IMR-90 (cell line): Measurements from ENCODE around the gene VMAC. TPM values are rescaled to one million over a fixed set of nuclear protein-coding genes. Genes with fewer than 3 reads are reported as not detected.

ENCODE experiments used
- ATAC-seq: fragments of 200-7000 bp; cut with Tn5 transposase; 2 replicates; pipeline ENCODE4 v1.9.1; 2020; ENCODE audit warnings: low read depth, mild to moderate bottlenecking, moderate library complexity
- BruUV-seq: library from RNA; stranded (reverse); fragments of 400-500 nt; replicated peaks from 2 replicates; lab custom pipeline; 2021; lab: Mats Ljungman, UMichigan
- CTCF ChIA-PET: fragments of 300-600 bp; formaldehyde crosslinking; extraction: SDS; loops from one replicate; lab custom pipeline; 2021; ENCODE audit warnings: antibody characterized with exemption; lab: Yijun Ruan, JAX
- POLR2A ChIA-PET: fragments of 300-600 bp; sonication (Branson Sonifier 250); formaldehyde crosslinking; loops from one replicate; lab custom pipeline; 2022; ENCODE audit warnings: antibody characterized with exemption; ENCODE audit not compliant: unreplicated experiment; lab: Charles Lee
- DNase-seq: peaks from one replicate; pipeline ENCODE4 v3.0.0; 2013
- H2AFZ ChIP-seq: replicated peaks from 2 replicates; pipeline ENCODE3; 2013; ENCODE audit warnings: low read length, mild to moderate bottlenecking; ENCODE audit not compliant: poor library complexity
- H2AK5ac ChIP-seq: 2 replicates; pipeline ENCODE4 v1.6.1; 2013; ENCODE audit warnings: low read depth, low read length, inconsistent platforms
- H2AK9ac ChIP-seq: replicated peaks from 2 replicates; pipeline ENCODE3; 2013; ENCODE audit warnings: mild to moderate bottlenecking, low read depth, low read length, moderate library complexity; ENCODE audit not compliant: poor library complexity
- H2BK120ac ChIP-seq: 2 replicates; pipeline ENCODE4 v1.6.1; 2013; ENCODE audit warnings: low read depth, low read length, inconsistent platforms
- H2BK15ac ChIP-seq: 3 replicates; pipeline ENCODE4 v1.6.1; 2013; ENCODE audit warnings: low read depth, low read length, inconsistent platforms
- H2BK20ac ChIP-seq: 2 replicates; pipeline ENCODE4 v1.6.1; 2013; ENCODE audit warnings: low read depth, mild to moderate bottlenecking, inconsistent platforms, low read length, moderate library complexity
- H2BK5ac ChIP-seq: 2 replicates; pipeline ENCODE4 v1.6.1; 2013; ENCODE audit warnings: mild to moderate bottlenecking, low read depth, low read length, inconsistent platforms; ENCODE audit not compliant: poor library complexity, severe bottlenecking
- H3K14ac ChIP-seq: replicated peaks from 2 replicates; pipeline ENCODE4 v1.6.1; 2013; ENCODE audit warnings: low read depth, low read length, inconsistent platforms
- H3K18ac ChIP-seq: 2 replicates; pipeline ENCODE4 v1.6.1; 2013; ENCODE audit warnings: low read depth, low read length, control low read depth
- H3K23ac ChIP-seq: 2 replicates; pipeline ENCODE4 v1.6.1; 2013; ENCODE audit warnings: low read depth, low read length, inconsistent platforms
- H3K27ac ChIP-seq: 2 replicates; pipeline ENCODE4 v1.5.1; 2013; ENCODE audit warnings: mild to moderate bottlenecking, control low read depth, low read length; ENCODE audit not compliant: insufficient read depth
- H3K27me3 ChIP-seq: 2 replicates; pipeline ENCODE4 v1.6.1; 2013; ENCODE audit warnings: low read length; ENCODE audit not compliant: control insufficient read depth, insufficient read depth
- H3K36me3 ChIP-seq: 2 replicates; pipeline ENCODE4 v1.6.1; 2013; ENCODE audit warnings: low read length, mixed read lengths; ENCODE audit not compliant: control insufficient read depth, insufficient read depth
- H3K4ac ChIP-seq: 2 replicates; pipeline ENCODE4 v1.6.1; 2013; ENCODE audit warnings: low read depth, low read length, inconsistent platforms
- H3K4me1 ChIP-seq: 2 replicates; pipeline ENCODE4 v1.6.1; 2013; ENCODE audit warnings: low read length, mixed read lengths; ENCODE audit not compliant: control insufficient read depth, insufficient read depth
- H3K4me2 ChIP-seq: 2 replicates; pipeline ENCODE4 v1.6.1; 2013; ENCODE audit warnings: low read depth, mild to moderate bottlenecking, control low read depth, low read length, moderate library complexity
- H3K4me3 ChIP-seq: 2 replicates; pipeline ENCODE4 v1.5.1; 2013; ENCODE audit warnings: low read depth, mild to moderate bottlenecking, control low read depth, low read length, moderate library complexity; ENCODE audit not compliant: insufficient read depth
- H3K56ac ChIP-seq: 2 replicates; pipeline ENCODE4 v1.6.1; 2013; ENCODE audit warnings: low read length, inconsistent platforms; ENCODE audit not compliant: insufficient read depth; ENCODE audit errors: extremely low read depth
- H3K79me1 ChIP-seq, 2 experiments: 2 replicates each; pipeline ENCODE4 v1.6.1; 2013; ENCODE audit warnings: low read length in 2 of 2, inconsistent platforms in 1 of 2, low read depth in 1 of 2
- H3K9ac ChIP-seq: 2 replicates; pipeline ENCODE4 v1.6.1; 2013; ENCODE audit warnings: low read depth, low read length, control low read depth
- H3K9me1 ChIP-seq: 2 replicates; pipeline ENCODE4 v1.6.1; 2013; ENCODE audit warnings: low read length, inconsistent platforms; ENCODE audit not compliant: insufficient read depth
- H3K9me3 ChIP-seq: 2 replicates; pipeline ENCODE4 v1.6.1; 2013; ENCODE audit warnings: low read length; ENCODE audit not compliant: control insufficient read depth, insufficient read depth
- H4K20me1 ChIP-seq: 2 replicates; pipeline ENCODE4 v1.6.1; 2013; ENCODE audit warnings: low read length, inconsistent platforms; ENCODE audit not compliant: insufficient read depth
- H4K5ac ChIP-seq: 2 replicates; pipeline ENCODE4 v1.6.1; 2013; ENCODE audit warnings: mild to moderate bottlenecking, low read depth, low read length, control low read depth
- H4K8ac ChIP-seq, 2 experiments: 2 replicates each; pipeline ENCODE4 v1.6.1; 2013; ENCODE audit warnings: low read depth in 2 of 2, low read length in 2 of 2, control low read depth in 1 of 2, inconsistent platforms in 1 of 2
- H4K91ac ChIP-seq: 2 replicates; pipeline ENCODE4 v1.6.1; 2013; ENCODE audit warnings: low read depth, low read length, inconsistent platforms; ENCODE audit not compliant: insufficient read depth
- MXI1 ChIP-seq: IDR thresholded peaks from 2 replicates; pipeline ENCODE4 v1.6.1; 2012; ENCODE audit warnings: low read depth, mild to moderate bottlenecking, low read length, moderate library complexity, borderline replicate concordance
- POLR2A ChIP-seq: IDR thresholded peaks from 2 replicates; pipeline ENCODE4 v1.6.1; 2012; ENCODE audit warnings: mild to moderate bottlenecking, low read depth, low read length
- RCOR1 ChIP-seq: IDR thresholded peaks from 2 replicates; pipeline ENCODE4 v1.6.1; 2012; ENCODE audit warnings: mild to moderate bottlenecking, low read length, improper control_type of control experiment; ENCODE audit not compliant: insufficient replicate concordance
- WGBS, 2 experiments: methylation state at CpG; one replicate each; pipeline versions ENCODE4 v1.1.5 to v1.1.7; 2013; ENCODE audit warnings: missing lambda C conversion rate in 2 of 2; ENCODE audit not compliant: insufficient read length in 1 of 2; ENCODE audit errors: extremely low coverage in 2 of 2; 5-methylcytosine and 5-hydroxymethylcytosine counted together
- dilution Hi-C: fragments of 300-500 bp; cut with HindIII; formaldehyde crosslinking; loops from one replicate; pipeline ENCODE4 v1.14.3; 2018; ENCODE audit warnings: low sequenced_read_pairs; ENCODE audit not compliant: unreplicated experiment
- in situ Hi-C: fragments of 300-500 bp; cut with MboI; formaldehyde crosslinking; loops from 3 replicates; pipeline ENCODE4 v1.14.3; 2019; ENCODE audit warnings: low sequenced_read_pairs, inconsistent platforms, mixed read lengths
- intact Hi-C: fragments of 100-400 bp; cut with micrococcal nuclease; formaldehyde crosslinking; loops from 2 replicates; pipeline ENCODE4 v1.10.0; 2022
- polyA plus RNA-seq, 3 experiments: library from polyadenylated mRNA; depleted of rRNA; stranded (reverse); fragments of >200 nt; gene quantifications; 2 replicates each; pipeline ENCODE4 v1.2.3, GENCODE V29; 2012; ENCODE audit warnings: low replicate concordance in 1 of 3
- total RNA-seq: library from RNA; depleted of rRNA; stranded (reverse); fragments of >200 nt; gene quantifications from 2 replicates; pipeline ENCODE4 v1.2.3, GENCODE V29; 2012

VMAC gene
- total and polyA plus RNA-seq, 2 of the 4 experiments (the other 2 are of a cell fraction): 1.4 to 3.1 TPM

GRCh38 chr19:5896365-5897076, 8.2 kb upstream of the VMAC start:
- Histone ChIP-seq H3K4me1 (peaks cover 8% of the 10 kb centered on the region), H3K4me3 (no peak overlapping the region), H2AK9ac (no peak overlapping the region), H3K79me1 (peaks cover 7 to 31% of the 10 kb centered on the region in 2 experiments; a peak in 3 of 4 replicates), H3K9me3 (no peaks in the 10 kb centered on the region), H4K8ac (no peak overlapping the region), H2BK5ac (no peak overlapping the region), H3K27ac (no peak overlapping the region), H2AFZ (no peak overlapping the region), H2BK120ac (no peak overlapping the region), H2BK20ac (no peak overlapping the region), H3K4me2 (no peak overlapping the region), H3K14ac (no peak overlapping the region), H2AK5ac (no peak overlapping the region), H3K36me3 (peaks cover 25% of the 10 kb centered on the region; the same call in 1 of the 2 replicates), H4K91ac (no peak overlapping the region), H4K5ac (no peak overlapping the region), H3K9me1 (no peaks in the 10 kb centered on the region), H2BK15ac (no peak overlapping the region), H3K23ac (no peak overlapping the region), H3K18ac (no peak overlapping the region), H3K56ac (no peak overlapping the region), H3K4ac (no peak overlapping the region), H3K27me3 (no peaks in the 10 kb centered on the region), H3K9ac (no peak overlapping the region), H4K20me1 (peaks cover 36% of the 10 kb centered on the region)
- POLR2A ChIA-PET: no interaction called here
- DNase-seq (no peak), ATAC-seq (no peak)
- dilution Hi-C loops (no loop called here), in situ Hi-C loops (no loop called here), intact Hi-C loops (no loop called here)
- TF ChIP-seq POLR2A: no peak
- no peak for TF ChIP-seq RCOR1
- TF ChIP-seq MXI1: no peak
- CTCF ChIA-PET: no interaction called here
- 90% methylated on average over 16 of the region's 29 CpGs; no CpG with 5 or more reads in 1 of the 2 experiments for WGBS, 2 experiments
- BruUV-seq: no TSS peak
